ENCODE measurements around the gene MEGF9. TPM values are rescaled to one million over a fixed set of nuclear protein-coding genes. Genes with fewer than 3 reads are reported as not detected.

The MEGF9 gene
- total RNA-seq, 1 experiment from 2014 or later = 12.2 TPM

DNA sequence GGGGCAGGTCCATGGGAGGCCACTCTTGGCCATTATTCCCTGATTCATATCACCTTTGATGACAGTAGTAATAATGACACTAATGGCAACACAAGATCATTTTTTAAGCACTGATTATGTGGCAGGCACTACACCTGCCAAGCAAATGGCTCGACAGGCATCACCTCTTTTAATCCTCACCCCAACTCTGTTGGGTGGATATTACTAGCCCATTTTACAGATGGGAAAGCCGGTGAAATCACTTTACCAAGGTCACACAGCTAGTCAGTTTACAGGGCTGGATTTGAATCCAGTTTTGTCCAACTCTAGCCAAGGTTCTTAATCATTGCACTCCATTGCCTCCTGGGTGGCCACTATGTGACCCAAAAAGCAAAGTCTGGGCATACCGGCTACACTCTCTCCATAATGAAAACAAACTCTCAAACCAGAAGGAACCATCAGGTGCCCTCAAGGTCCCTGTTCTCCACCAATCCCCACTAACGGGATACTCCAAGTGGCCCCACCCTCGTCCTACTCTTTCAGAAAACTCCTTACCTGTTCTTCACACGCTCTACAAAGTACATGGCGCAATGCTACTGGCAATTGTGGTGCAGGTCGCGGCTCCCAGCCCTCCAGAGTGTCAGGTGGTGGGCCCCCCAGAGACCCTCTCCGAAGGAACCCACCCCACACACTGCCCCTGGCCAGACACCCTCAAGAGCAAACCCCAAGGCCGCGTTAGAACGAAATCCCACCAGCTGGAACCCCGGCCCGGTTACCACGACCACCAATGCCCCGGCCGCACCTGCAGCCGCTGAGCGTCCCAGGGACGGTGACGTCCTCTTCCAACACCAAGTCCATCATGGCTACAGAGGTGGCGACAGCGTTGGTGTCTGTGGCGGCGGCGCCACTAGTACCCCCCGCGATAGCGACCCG is 134.9 kb downstream of the MEGF9 start:
- no peaks in the 10 kb centered on the region for H3K9me3 ChIP-seq (ENCODE audit: low read depth, low read length, poor library complexity, severe bottlenecking)
- H3K36me3 ChIP-seq (ENCODE audit: insufficient read depth, low read length, poor library complexity, severe bottlenecking) = peaks cover 3% of the 10 kb centered on the region
- H3K27ac ChIP-seq (ENCODE audit: low read depth, low read length, poor library complexity, severe bottlenecking) = peak overlapping the region; percentile 89
- TSS peak; percentile 41 for BruUV-seq (replicated peaks)
- TF ChIP-seq, protein P1, sequence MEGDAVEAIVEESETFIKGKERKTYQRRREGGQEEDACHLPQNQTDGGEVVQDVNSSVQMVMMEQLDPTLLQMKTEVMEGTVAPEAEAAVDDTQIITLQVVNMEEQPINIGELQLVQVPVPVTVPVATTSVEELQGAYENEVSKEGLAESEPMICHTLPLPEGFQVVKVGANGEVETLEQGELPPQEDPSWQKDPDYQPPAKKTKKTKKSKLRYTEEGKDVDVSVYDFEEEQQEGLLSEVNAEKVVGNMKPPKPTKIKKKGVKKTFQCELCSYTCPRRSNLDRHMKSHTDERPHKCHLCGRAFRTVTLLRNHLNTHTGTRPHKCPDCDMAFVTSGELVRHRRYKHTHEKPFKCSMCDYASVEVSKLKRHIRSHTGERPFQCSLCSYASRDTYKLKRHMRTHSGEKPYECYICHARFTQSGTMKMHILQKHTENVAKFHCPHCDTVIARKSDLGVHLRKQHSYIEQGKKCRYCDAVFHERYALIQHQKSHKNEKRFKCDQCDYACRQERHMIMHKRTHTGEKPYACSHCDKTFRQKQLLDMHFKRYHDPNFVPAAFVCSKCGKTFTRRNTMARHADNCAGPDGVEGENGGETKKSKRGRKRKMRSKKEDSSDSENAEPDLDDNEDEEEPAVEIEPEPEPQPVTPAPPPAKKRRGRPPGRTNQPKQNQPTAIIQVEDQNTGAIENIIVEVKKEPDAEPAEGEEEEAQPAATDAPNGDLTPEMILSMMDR (conservative IDR thresholded peaks at IDR 0.05; ENCODE audit: low read depth, low read length) = no peak
- TF ChIP-seq EZH2 (IDR thresholded peaks at IDR 0.05; ENCODE audit: borderline replicate concordance, low read depth, low read length, poor library complexity, severe bottlenecking) = no peak
- peaks cover 13% of the 10 kb centered on the region for H3K4me1 ChIP-seq (ENCODE audit: insufficient read depth, low read length, poor library complexity, severe bottlenecking)
- no peaks in the 10 kb centered on the region for H3K27me3 ChIP-seq (replicated peaks; ENCODE audit: insufficient read depth, low read depth, low read length, poor library complexity)
- ChIA-PET POLR2A (ENCODE audit: low non-redundant PET) (no interaction called here), CTCF (no interaction called here)
- DNase-seq (ENCODE audit: low spot score) = peak; percentile 33
- peak overlapping the region; percentile 85 for H3K4me3 ChIP-seq (ENCODE audit: low read depth, low read length, poor library complexity, severe bottlenecking)
- intact Hi-C loops (cut with micrococcal nuclease; ENCODE audit: unreplicated experiment) = no loop called here

DNA sequence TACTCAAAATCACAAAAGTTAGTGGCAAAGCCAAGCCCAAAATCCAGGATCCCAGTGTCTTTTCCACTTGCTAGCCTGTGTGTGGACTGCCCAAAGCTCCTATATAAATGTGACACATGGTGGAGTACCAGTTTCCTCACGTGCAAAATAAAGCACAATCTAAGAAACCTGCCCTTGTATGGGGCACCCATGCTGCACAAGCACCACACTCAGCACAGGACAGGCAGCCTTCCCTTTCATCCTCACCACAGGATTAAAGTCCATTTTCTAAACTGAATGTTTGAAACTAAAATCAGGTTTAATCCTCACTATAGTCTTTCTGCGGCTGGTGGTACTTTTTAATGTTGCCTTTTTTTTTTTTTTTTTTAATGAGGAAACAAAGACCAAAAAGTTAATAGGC is 139.8 kb downstream of the MEGF9 start:
- no peak overlapping the region for H3K4me3 ChIP-seq (ENCODE audit: low read depth, low read length, poor library complexity, severe bottlenecking)
- H3K9me3 ChIP-seq (ENCODE audit: low read depth, low read length, poor library complexity, severe bottlenecking) = no peaks in the 10 kb centered on the region
- H3K27ac ChIP-seq (ENCODE audit: low read depth, low read length, poor library complexity, severe bottlenecking) = no peak overlapping the region
- H3K27me3 ChIP-seq (replicated peaks; ENCODE audit: insufficient read depth, low read depth, low read length, poor library complexity) = no peaks in the 10 kb centered on the region
- TF ChIP-seq, protein P1 (conservative IDR thresholded peaks at IDR 0.05; ENCODE audit: low read depth, low read length) = no peak
- no peak for TF ChIP-seq EZH2 (IDR thresholded peaks at IDR 0.05; ENCODE audit: borderline replicate concordance, low read depth, low read length, poor library complexity, severe bottlenecking)
- ChIA-PET POLR2A (ENCODE audit: low non-redundant PET) (no interaction called here), CTCF (no interaction called here)
- H3K4me1 ChIP-seq (ENCODE audit: insufficient read depth, low read length, poor library complexity, severe bottlenecking) = peaks cover 7% of the 10 kb centered on the region
- no TSS peak for BruUV-seq (replicated peaks)
- no peak for DNase-seq (ENCODE audit: low spot score)
- intact Hi-C loops (cut with micrococcal nuclease; ENCODE audit: unreplicated experiment) = no loop called here
- peaks cover 33% of the 10 kb centered on the region for H3K36me3 ChIP-seq (ENCODE audit: insufficient read depth, low read length, poor library complexity, severe bottlenecking)

DNA sequence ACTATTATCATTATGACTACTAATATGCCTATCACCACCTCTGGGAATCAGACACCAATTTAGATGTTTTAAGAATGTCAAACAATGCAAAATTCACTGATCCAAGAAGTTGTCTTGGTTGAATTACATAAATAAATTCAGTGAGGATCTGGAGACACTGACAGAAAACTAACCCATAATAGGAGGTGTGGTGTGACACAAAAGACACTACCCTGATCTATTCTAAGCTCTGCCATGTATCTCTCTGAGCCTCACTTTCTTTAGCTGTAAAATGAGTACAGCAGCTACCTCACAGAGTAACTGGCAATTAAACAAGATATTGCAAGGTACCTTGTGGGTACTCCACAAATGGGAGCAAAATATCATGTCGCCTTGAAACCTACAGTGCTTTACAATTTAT is 141.8 kb downstream of the MEGF9 start:
- DNase-seq (ENCODE audit: low spot score) = no peak
- Histone ChIP-seq H3K4me3 (ENCODE audit: low read depth, low read length, poor library complexity, severe bottlenecking) (no peak overlapping the region), H3K27me3 (replicated peaks; ENCODE audit: insufficient read depth, low read depth, low read length, poor library complexity) (no peaks in the 10 kb centered on the region), H3K36me3 (ENCODE audit: insufficient read depth, low read length, poor library complexity, severe bottlenecking) (peaks cover 53% of the 10 kb centered on the region), H3K27ac (ENCODE audit: low read depth, low read length, poor library complexity, severe bottlenecking) (no peak overlapping the region), H3K9me3 (ENCODE audit: low read depth, low read length, poor library complexity, severe bottlenecking) (no peaks in the 10 kb centered on the region), H3K4me1 (ENCODE audit: insufficient read depth, low read length, poor library complexity, severe bottlenecking) (no peaks in the 10 kb centered on the region)
- TF ChIP-seq EZH2 (IDR thresholded peaks at IDR 0.05; ENCODE audit: borderline replicate concordance, low read depth, low read length, poor library complexity, severe bottlenecking) = no peak
- TF ChIP-seq, protein P1 (conservative IDR thresholded peaks at IDR 0.05; ENCODE audit: low read depth, low read length) = no peak
- intact Hi-C loops (cut with micrococcal nuclease; ENCODE audit: unreplicated experiment) = no loop called here
- ChIA-PET POLR2A (ENCODE audit: low non-redundant PET) (no interaction called here), CTCF (no interaction called here)
- no TSS peak for BruUV-seq (replicated peaks)
